PC-3 (cell line): ENCODE measurements around the gene STK16. TPM values are rescaled to one million over a fixed set of nuclear protein-coding genes. Genes with fewer than 3 reads are reported as not detected.
A peak's percentile ranks its signal among the peaks of the same experiment; 100 is the strongest.
"Not testable (repeated sequence)": the region's sequence is repeated elsewhere in the genome, so short reads cannot be mapped to it uniquely, and the experiment has no call there.

ENCODE experiments used
- ATAC-seq: fragments of 200-7000 bp; cut with Tn5 transposase; 2 replicates; pipeline ENCODE4 v1.9.1; 2020; ENCODE audit warnings: mild to moderate bottlenecking, moderate library complexity
- BruUV-seq: library from RNA; stranded (reverse); fragments of 400-500 nt; replicated peaks from 2 replicates; lab custom pipeline; 2021; lab: Mats Ljungman, UMichigan
- CTCF ChIA-PET: fragments of 300-600 bp; sonication (Branson Sonifier 250); formaldehyde crosslinking; loops from one replicate; lab custom pipeline; 2022; ENCODE audit warnings: antibody characterized with exemption; lab: Charles Lee
- POLR2A ChIA-PET: fragments of 300-600 bp; sonication (Branson Sonifier 250); formaldehyde crosslinking; loops from one replicate; lab custom pipeline; 2022; ENCODE audit warnings: antibody characterized with exemption; ENCODE audit not compliant: unreplicated experiment; lab: Charles Lee
- DNase-seq: peaks from one replicate; pipeline ENCODE4 v3.0.0-alpha.2; 2015
- H2AFZ ChIP-seq: fragments of 300-600 bp; sonication (generic); 2 replicates; pipeline ENCODE4 v1.6.0; 2016; ENCODE audit warnings: antibody characterized with exemption, low read length
- H3F3A ChIP-seq: fragments of 300-600 bp; sonication (generic); one replicate; pipeline ENCODE4 v1.6.0; 2017; ENCODE audit warnings: antibody characterized with exemption, low read length, control low read depth, mild to moderate bottlenecking; ENCODE audit not compliant: unreplicated experiment
- H3K27ac ChIP-seq: fragments of 300-600 bp; sonication (generic); 2 replicates; pipeline ENCODE4 v1.5.1; 2016; ENCODE audit warnings: mild to moderate bottlenecking, low read length
- H3K27me3 ChIP-seq: fragments of 300-600 bp; sonication (generic); 2 replicates; pipeline ENCODE4 v1.6.1; 2016; ENCODE audit warnings: low read length, mixed read lengths
- H3K36me3 ChIP-seq: fragments of 300-600 bp; sonication (generic); 2 replicates; pipeline ENCODE4 v1.6.1; 2016; ENCODE audit warnings: low read depth, mixed run types, low read length, mixed read lengths
- H3K4me1 ChIP-seq: fragments of 300-600 bp; sonication (generic); 2 replicates; pipeline ENCODE4 v1.5.1; 2016; ENCODE audit warnings: low read length; ENCODE audit not compliant: insufficient read depth
- H3K4me2 ChIP-seq: fragments of 300-600 bp; sonication (generic); 2 replicates; pipeline ENCODE4 v1.6.0; 2016; ENCODE audit warnings: low read length
- H3K4me3 ChIP-seq: fragments of 300-600 bp; sonication (generic); 2 replicates; pipeline ENCODE4 v1.5.1; 2016; ENCODE audit warnings: mild to moderate bottlenecking, low read length, mixed read lengths
- H3K79me2 ChIP-seq: fragments of 300-600 bp; sonication (generic); 2 replicates; pipeline ENCODE4 v1.6.1; 2017; ENCODE audit warnings: low read length, mixed read lengths
- H3K9ac ChIP-seq: fragments of 300-600 bp; sonication (generic); 2 replicates; pipeline ENCODE4 v1.6.0; 2016; ENCODE audit warnings: mild to moderate bottlenecking, low read length
- H3K9me2 ChIP-seq: fragments of 300-600 bp; sonication (generic); replicated peaks from 2 replicates; pipeline ENCODE4 v1.6.1; 2016; ENCODE audit warnings: mixed run types, low read length, mixed read lengths
- H3K9me3 ChIP-seq: fragments of 300-600 bp; sonication (generic); 2 replicates; pipeline ENCODE4 v1.6.1; 2016; ENCODE audit warnings: low read length, mixed read lengths
- H4K20me1 ChIP-seq: fragments of 300-600 bp; sonication (generic); 2 replicates; pipeline ENCODE4 v1.6.1; 2016; ENCODE audit warnings: low read length, mixed read lengths
- CTCF ChIP-seq: fragments of 300-600 bp; sonication (generic); conservative IDR thresholded peaks from 2 replicates; pipeline ENCODE4 v1.5.1; 2017; ENCODE audit warnings: antibody characterized with exemption, low read depth, mild to moderate bottlenecking, low read length
- EZH2 ChIP-seq: fragments of 300-600 bp; sonication (generic); IDR thresholded peaks from one replicate; pipeline ENCODE4 v1.6.1; 2017; ENCODE audit warnings: antibody characterized with exemption, mild to moderate bottlenecking, low read length; ENCODE audit not compliant: unreplicated experiment
- EZH2phosphoT487 ChIP-seq: fragments of 300-600 bp; sonication (generic); IDR thresholded peaks from 2 replicates; pipeline ENCODE4 v1.6.1; 2018; ENCODE audit warnings: mild to moderate bottlenecking, antibody characterized with exemption, low read length, borderline replicate concordance
- intact Hi-C: fragments of 100-400 bp; cut with micrococcal nuclease; formaldehyde crosslinking; loops from 2 replicates; pipeline ENCODE4 v1.9.0; 2023
- total RNA-seq: library from RNA; depleted of rRNA; stranded (reverse); fragments of >200 nt; gene quantifications from 2 replicates; pipeline ENCODE4 v1.2.3, GENCODE V29; 2014

STK16 gene
- total RNA-seq, 1 experiment from 2014 or later, result 16.3 TPM

GRCh38 chr2:219198974-219199373, 46.3 kb upstream of the STK16 start:
- ChIA-PET CTCF (no interaction called here), POLR2A (no interaction called here)
- H3F3A ChIP-seq, result no peaks in the 10 kb centered on the region
- H4K20me1 ChIP-seq, result no peaks in the 10 kb centered on the region
- no peak overlapping the region for H3K9ac ChIP-seq
- TF ChIP-seq EZH2phosphoT487 (no peak), CTCF (no peak), EZH2 (no peak)
- H3K9me2 ChIP-seq, result no peaks in the 10 kb centered on the region
- H3K4me2 ChIP-seq, result no peak overlapping the region
- no peaks in the 10 kb centered on the region for H3K79me2 ChIP-seq
- no TSS peak for BruUV-seq
- intact Hi-C loops, result no loop called here
- DNase-seq (peak; percentile 0), ATAC-seq (no peak)
- H3K4me1 ChIP-seq, result no peaks in the 10 kb centered on the region
- H3K27me3 ChIP-seq, result no peaks in the 10 kb centered on the region
- no peak overlapping the region for H2AFZ ChIP-seq
- H3K9me3 ChIP-seq, result no peaks in the 10 kb centered on the region
- no peak overlapping the region for H3K27ac ChIP-seq
- H3K4me3 ChIP-seq, result no peak overlapping the region
- no peaks in the 10 kb centered on the region for H3K36me3 ChIP-seq

GRCh38 chr2:219199470-219200211, 45.6 kb upstream of the STK16 start:
- TF ChIP-seq EZH2phosphoT487, result no peak
- TF ChIP-seq CTCF, result no peak
- no peak for TF ChIP-seq EZH2
- H3K36me3 ChIP-seq, result no peaks in the 10 kb centered on the region
- H2AFZ ChIP-seq, result no peak overlapping the region
- POLR2A ChIA-PET, result no interaction called here
- no peaks in the 10 kb centered on the region for H3K9me3 ChIP-seq
- no peak overlapping the region for H3K4me3 ChIP-seq
- BruUV-seq, result no TSS peak
- H3K9ac ChIP-seq, result no peak overlapping the region
- ATAC-seq, result no peak
- intact Hi-C loops, result no loop called here
- H4K20me1 ChIP-seq, result no peaks in the 10 kb centered on the region
- H3F3A ChIP-seq, result no peaks in the 10 kb centered on the region
- no peak overlapping the region for H3K27ac ChIP-seq
- H3K79me2 ChIP-seq, result no peaks in the 10 kb centered on the region
- no peaks in the 10 kb centered on the region for H3K27me3 ChIP-seq
- DNase-seq, result peak; percentile 0
- CTCF ChIA-PET, result no interaction called here
- no peaks in the 10 kb centered on the region for H3K4me1 ChIP-seq
- no peak overlapping the region for H3K4me2 ChIP-seq
- H3K9me2 ChIP-seq, result no peaks in the 10 kb centered on the region

- intact Hi-C loops, ATAC-seq, H3K27me3 ChIP-seq, H3K4me3 ChIP-seq, H3K4me1 ChIP-seq, H3K36me3 ChIP-seq, H3F3A ChIP-seq, H3K9ac ChIP-seq, H2AFZ ChIP-seq, H3K79me2 ChIP-seq, H4K20me1 ChIP-seq, H3K9me2 ChIP-seq, H3K4me2 ChIP-seq, DNase-seq, H3K27ac ChIP-seq, H3K9me3 ChIP-seq, CTCF ChIA-PET: not testable (repeated sequence)
- BruUV-seq, result TSS peak; percentile 94
- POLR2A ChIA-PET, result interaction anchor here (0.6 kb wide), 1 partner anchor 44 kb away, joined by 5 read pairs; no protein-coding TSS in a partner anchor
Measured at GRCh38 chr2:219200502-219201326, 44.6 kb upstream of the STK16 start.

- H3K4me2 ChIP-seq, H3K4me3 ChIP-seq, H3K79me2 ChIP-seq, H3K4me1 ChIP-seq, BruUV-seq, intact Hi-C loops, H3K36me3 ChIP-seq, H4K20me1 ChIP-seq, H3K9ac ChIP-seq, H3F3A ChIP-seq, DNase-seq, H3K27ac ChIP-seq, ATAC-seq, H3K9me3 ChIP-seq, CTCF ChIA-PET, H2AFZ ChIP-seq, H3K9me2 ChIP-seq, H3K27me3 ChIP-seq, POLR2A ChIA-PET: not testable (repeated sequence)
Measured at GRCh38 chr2:219201331-219201730, 43.9 kb upstream of the STK16 start.
